ENCODE data around the gene PFDN2. TPM values are rescaled to one million over a fixed set of nuclear protein-coding genes. Genes with fewer than 3 reads are reported as not detected.

PFDN2 gene
- polyA plus RNA-seq, 3 donors from 2014 or later, result 63.4 to 84.4 (median 83.0) TPM

GRCh38 chr1:161061419-161061818 is 56.4 kb downstream of the PFDN2 start:
- Mint-ChIP-seq H3K27ac (peak overlapping the region in 5 of 6 donors; percentile 40 to 94 (median 80)), H3K4me3 (peak overlapping the region in 3 of 5 donors; percentile 10 to 78 (median 62)), H3K4me1 (peaks cover 78 to 82% of the 10 kb centered on the region in 2 donors)

GRCh38 chr1:161059293-161059692 is 58.5 kb downstream of the PFDN2 start:
- Mint-ChIP-seq H3K36me3 (peaks cover 16 to 40% (median 22%) of the 10 kb centered on the region in 3 donors), H3K4me3 (peak overlapping the region in 3 of 5 donors; percentile 11 to 54 (median 48)), H3K27me3 (ENCODE audit: low read depth in 3 of 3) (peaks cover 0 to 5% (median 0%) of the 10 kb centered on the region in 3 donors), H3K9me3 (no peaks in the 10 kb centered on the region), H3K27ac (peak overlapping the region; percentile 79 to 89 (median 84)), H3K4me1 (peaks cover 65 to 70% of the 10 kb centered on the region in 2 donors)
- no peak for DNase-seq

More at GRCh38 chr1:161061419-161061818, 56.4 kb downstream of the PFDN2 start:
- Mint-ChIP-seq H3K9me3 (no peaks in the 10 kb centered on the region), H3K36me3 (peaks cover 14 to 40% (median 20%) of the 10 kb centered on the region in 3 donors), H3K27me3 (ENCODE audit: low read depth in 3 of 3) (peaks cover 0 to 2% (median 0%) of the 10 kb centered on the region in 3 donors)
- no peak for DNase-seq

GRCh38 chr1:161054805-161055204 is 63.0 kb downstream of the PFDN2 start:
- DNase-seq, result no peak
- peaks cover 0 to 5% (median 2%) of the 10 kb centered on the region in 3 donors for H3K27me3 Mint-ChIP-seq (ENCODE audit: low read depth in 3 of 3)
- H3K9me3 Mint-ChIP-seq, result no peaks in the 10 kb centered on the region
- H3K36me3 Mint-ChIP-seq, result peaks cover 24 to 53% (median 29%) of the 10 kb centered on the region in 3 donors
- no peak overlapping the region for H3K4me3 Mint-ChIP-seq
- peaks cover 44 to 47% of the 10 kb centered on the region in 2 donors for H3K4me1 Mint-ChIP-seq
- peak overlapping the region in 2 of 6 donors; percentile 11 to 57 for H3K27ac Mint-ChIP-seq

GRCh38 chr1:161054232-161054631 is 63.6 kb downstream of the PFDN2 start:
- peak overlapping the region in 4 of 6 donors; percentile 11 to 45 (median 32) for H3K27ac Mint-ChIP-seq
- no peaks in the 10 kb centered on the region for H3K9me3 Mint-ChIP-seq
- peaks cover 24 to 53% (median 29%) of the 10 kb centered on the region in 3 donors for H3K36me3 Mint-ChIP-seq
- H3K4me1 Mint-ChIP-seq, result peaks cover 39 to 42% of the 10 kb centered on the region in 2 donors
- peaks cover under 1 to 5% (median 2%) of the 10 kb centered on the region in 3 donors for H3K27me3 Mint-ChIP-seq (ENCODE audit: low read depth in 3 of 3)
- no peak overlapping the region for H3K4me3 Mint-ChIP-seq
- no peak for DNase-seq

- Mint-ChIP-seq H3K27me3 (ENCODE audit: low read depth in 3 of 3) (peaks cover 2 to 5% (median 4%) of the 10 kb centered on the region in 3 donors), H3K36me3 (peaks cover 31 to 57% (median 34%) of the 10 kb centered on the region in 3 donors), H3K4me1 (peaks cover 42 to 46% of the 10 kb centered on the region in 2 donors), H3K27ac (peak overlapping the region in 5 of 6 donors; percentile 46 to 90 (median 67)), H3K4me3 (no peak overlapping the region), H3K9me3 (no peaks in the 10 kb centered on the region)
- DNase-seq, result no peak
Observed at GRCh38 chr1:161052899-161053298, 64.9 kb downstream of the PFDN2 start.

- Mint-ChIP-seq H3K4me1 (peaks cover 40 to 47% of the 10 kb centered on the region in 2 donors), H3K4me3 (no peak overlapping the region), H3K27ac (peak overlapping the region in 3 of 6 donors; percentile 3 to 78 (median 39)), H3K9me3 (no peaks in the 10 kb centered on the region), H3K27me3 (ENCODE audit: low read depth in 3 of 3) (peaks cover 2 to 8% (median 4%) of the 10 kb centered on the region in 3 donors), H3K36me3 (peaks cover 24 to 52% (median 26%) of the 10 kb centered on the region in 3 donors)
- no peak for DNase-seq
Observed at GRCh38 chr1:161051219-161051618, 66.6 kb downstream of the PFDN2 start.

Other genes with a start within 250 kb of the PFDN2 start
- gene ITLN1, start 232.9 kb downstream of the PFDN2 start, polyA plus RNA-seq, result under 1 TPM in 1 of 3 donors, not detected in 2; 0.77 TPM
- not detected for gene ITLN2, start 163.2 kb downstream of the PFDN2 start, polyA plus RNA-seq
- 10 to 100 TPM; 11.5 to 53.2 (median 27.7) TPM for gene F11R, start 96.9 kb downstream of the PFDN2 start, polyA plus RNA-seq
- gene TSTD1, start 79.1 kb downstream of the PFDN2 start, polyA plus RNA-seq, result 100 to 1,000 TPM; 229 to 385 (median 349) TPM
- gene USF1, start 72.1 kb downstream of the PFDN2 start, polyA plus RNA-seq, result 10 to 100 TPM in 1 of 3 donors, 1 to 10 TPM in 1, not detected in 1; 7.9 to 12.2 TPM
- gene ARHGAP30, start 48.1 kb downstream of the PFDN2 start, polyA plus RNA-seq, result 100 to 1,000 TPM in 2 of 3 donors, 10 to 100 TPM in 1; 98.0 to 265 (median 103) TPM
- gene NECTIN4, start 28.5 kb downstream of the PFDN2 start, polyA plus RNA-seq, result not detected
- under 1 TPM in 1 of 3 donors, not detected in 2; 0.59 TPM for gene KLHDC9, start 19.7 kb downstream of the PFDN2 start, polyA plus RNA-seq
- 10 to 100 TPM; 17.3 to 21.9 (median 18.2) TPM for gene NIT1, start 68 bp upstream of the PFDN2 start, polyA plus RNA-seq
- gene DEDD, start 14.6 kb upstream of the PFDN2 start, polyA plus RNA-seq, result 10 to 100 TPM; 27.5 to 43.8 (median 42.2) TPM
- 100 to 1,000 TPM; 174 to 219 (median 186) TPM for gene UFC1, start 35.9 kb upstream of the PFDN2 start, polyA plus RNA-seq
- 10 to 100 TPM in 2 of 3 donors, 1 to 10 TPM in 1; 9.0 to 25.5 (median 14.7) TPM for gene USP21, start 41.5 kb upstream of the PFDN2 start, polyA plus RNA-seq
- 10 to 100 TPM; 18.2 to 30.1 (median 21.9) TPM for gene PPOX, start 48.4 kb upstream of the PFDN2 start, polyA plus RNA-seq
- gene B4GALT3, start 59.5 kb upstream of the PFDN2 start, polyA plus RNA-seq, result 10 to 100 TPM; 38.7 to 68.0 (median 49.6) TPM
- gene ADAMTS4, start 81.0 kb upstream of the PFDN2 start, polyA plus RNA-seq, result under 1 TPM in 2 of 3 donors, not detected in 1; 0.10 to 0.29 TPM
- gene NDUFS2, start 84.3 kb upstream of the PFDN2 start, polyA plus RNA-seq, result 100 to 1,000 TPM in 1 of 3 donors, 10 to 100 TPM in 2; 59.6 to 117 (median 99.1) TPM
- gene FCER1G, start 97.3 kb upstream of the PFDN2 start, polyA plus RNA-seq, result 1,000 to 10,000 TPM; 1,827 to 3,702 (median 3,300) TPM
- not detected for gene APOA2, start 105.6 kb upstream of the PFDN2 start, polyA plus RNA-seq
- 10 to 100 TPM in 2 of 3 donors, 1 to 10 TPM in 1; 7.9 to 11.3 (median 11.1) TPM for gene TOMM40L, start 108.0 kb upstream of the PFDN2 start, polyA plus RNA-seq
- not detected for gene NR1I3, start 120.2 kb upstream of the PFDN2 start, polyA plus RNA-seq
- gene PCP4L1, start 140.7 kb upstream of the PFDN2 start, polyA plus RNA-seq, result not detected
- gene MPZ, start 191.9 kb upstream of the PFDN2 start, polyA plus RNA-seq, result not detected
- 100 to 1,000 TPM; 260 to 415 (median 324) TPM for gene SDHC, start 196.3 kb upstream of the PFDN2 start, polyA plus RNA-seq
- not detected for gene CFAP126, start 249.8 kb upstream of the PFDN2 start, polyA plus RNA-seq

All from immature natural killer cell (primary cell).